Activated CD8-positive, alpha-beta T cell treated with anti-CD3 and anti-CD28 coated beads for 36 hours (primary cell): ENCODE measurements around the gene WHAMM. TPM values are rescaled to one million over a fixed set of nuclear protein-coding genes. Genes with fewer than 3 reads are reported as not detected.

Source experiments
- ATAC-seq: fragments of 200-7000 bp; cut with Tn5 transposase; one replicate; pipeline ENCODE4 v1.10.0; 2021; ENCODE audit warnings: mild to moderate bottlenecking, moderate library complexity
- CTCF ChIA-PET: fragments of 350-600 bp; sonication (Branson Sonifier 250); formaldehyde crosslinking; loops from one replicate; lab custom pipeline; 2021; ENCODE audit warnings: antibody characterized with exemption; lab: Charles Lee
- POLR2A ChIA-PET: fragments of 350-600 bp; sonication (Branson Sonifier 250); formaldehyde crosslinking; loops from one replicate; lab custom pipeline; 2021; ENCODE audit warnings: antibody characterized with exemption; lab: Charles Lee
- DNase-seq: peaks from one replicate; pipeline ENCODE4 v3.0.0-alpha.2; 2020
- H3K27ac Mint-ChIP-seq: one replicate; pipeline ENCODE4 v1.8.0; 2021; ENCODE audit warnings: mild to moderate bottlenecking, mixed read lengths
- H3K27me3 Mint-ChIP-seq: one replicate; pipeline ENCODE4 v1.8.0; 2021; ENCODE audit warnings: mixed read lengths
- H3K36me3 Mint-ChIP-seq: one replicate; pipeline ENCODE4 v1.8.0; 2021; ENCODE audit warnings: low read depth, mixed read lengths
- H3K4me1 Mint-ChIP-seq: one replicate; pipeline ENCODE4 v1.8.0; 2021; ENCODE audit warnings: low read depth, mixed read lengths
- H3K4me3 Mint-ChIP-seq: one replicate; pipeline ENCODE4 v1.8.0; 2021; ENCODE audit warnings: mild to moderate bottlenecking, moderate library complexity, mixed read lengths
- H3K9me3 Mint-ChIP-seq: one replicate; pipeline ENCODE4 v1.8.0; 2021; ENCODE audit warnings: mixed read lengths
- CTCF ChIP-seq: fragments of 200-600 bp; IDR thresholded peaks from one replicate; pipeline ENCODE4 v1.8.0; 2022; ENCODE audit warnings: antibody characterized with exemption, mild to moderate bottlenecking
- intact Hi-C: fragments of 100-400 bp; cut with micrococcal nuclease; formaldehyde crosslinking; loops from one replicate; pipeline ENCODE4 v1.10.0; 2022
- total RNA-seq, 2 experiments: library from RNA; stranded (reverse); gene quantifications; one replicate each; pipeline ENCODE4 v1.2.3, GENCODE V29; 2021

Gene WHAMM
- total RNA-seq, 2 experiments from 2014 or later = 5.8 to 6.1 TPM

DNA sequence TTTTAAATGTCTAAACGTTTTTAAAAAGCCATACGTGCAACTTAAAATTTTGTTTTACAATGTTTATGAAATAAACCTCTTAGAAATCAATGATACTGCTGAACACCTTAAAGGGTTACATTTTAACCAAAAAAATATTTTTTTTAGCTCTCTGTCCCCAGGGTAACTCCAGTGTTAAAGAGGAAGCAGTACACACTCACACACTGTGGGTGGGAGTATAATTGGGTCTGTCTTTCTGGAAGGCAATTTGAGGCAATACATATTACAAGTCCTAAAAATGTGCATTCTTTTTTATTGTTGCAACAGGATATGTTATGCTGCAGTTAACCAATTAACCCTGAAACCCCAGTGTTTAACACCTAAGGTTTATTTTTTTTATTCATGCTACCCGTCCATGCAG, 34.1 kb downstream of the WHAMM start:
- no peaks in the 10 kb centered on the region for H3K9me3 Mint-ChIP-seq
- POLR2A ChIA-PET = no interaction called here
- DNase-seq (no peak), ATAC-seq (no peak)
- no peak overlapping the region for H3K27ac Mint-ChIP-seq
- CTCF ChIA-PET = interaction anchor here (0.6 kb wide), 1 partner anchor 401 kb away, joined by 3 read pairs; no protein-coding TSS in a partner anchor
- no peak for TF ChIP-seq CTCF
- H3K4me3 Mint-ChIP-seq = no peak overlapping the region
- no peaks in the 10 kb centered on the region for H3K36me3 Mint-ChIP-seq
- intact Hi-C loops = no loop called here
- H3K27me3 Mint-ChIP-seq = no peaks in the 10 kb centered on the region
- H3K4me1 Mint-ChIP-seq = peaks cover 8% of the 10 kb centered on the region

DNA sequence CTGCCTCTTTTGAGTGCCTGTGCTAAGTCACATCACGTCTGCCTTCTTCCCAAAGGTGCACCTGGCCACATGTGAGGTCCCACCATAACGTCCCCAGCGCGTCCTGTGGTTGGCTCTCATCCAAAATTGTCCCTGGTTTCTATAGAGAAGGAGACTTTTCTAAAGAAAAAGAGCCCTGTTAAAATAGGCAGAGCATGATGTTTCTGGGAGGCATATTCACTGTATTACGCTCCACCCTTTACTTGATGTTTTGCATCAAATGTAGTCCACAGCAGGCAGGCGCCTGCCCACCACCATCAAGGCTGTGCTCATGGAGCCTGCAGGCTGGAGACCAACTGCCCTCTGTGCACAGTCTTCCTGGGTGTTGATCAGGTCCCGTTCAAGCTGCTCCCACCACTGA, 36.3 kb downstream of the WHAMM start:
- H3K9me3 Mint-ChIP-seq = no peaks in the 10 kb centered on the region
- ATAC-seq (no peak), DNase-seq (no peak)
- intact Hi-C loops = loop anchor here (5.0 kb wide), 1 partner anchor 157 kb away; no protein-coding TSS in a partner anchor
- TF ChIP-seq CTCF = no peak
- no peak overlapping the region for H3K27ac Mint-ChIP-seq
- ChIA-PET POLR2A (no interaction called here), CTCF (no interaction called here)
- H3K36me3 Mint-ChIP-seq = no peaks in the 10 kb centered on the region
- H3K4me3 Mint-ChIP-seq = no peak overlapping the region
- peaks cover 11% of the 10 kb centered on the region for H3K4me1 Mint-ChIP-seq
- H3K27me3 Mint-ChIP-seq = no peaks in the 10 kb centered on the region

DNA sequence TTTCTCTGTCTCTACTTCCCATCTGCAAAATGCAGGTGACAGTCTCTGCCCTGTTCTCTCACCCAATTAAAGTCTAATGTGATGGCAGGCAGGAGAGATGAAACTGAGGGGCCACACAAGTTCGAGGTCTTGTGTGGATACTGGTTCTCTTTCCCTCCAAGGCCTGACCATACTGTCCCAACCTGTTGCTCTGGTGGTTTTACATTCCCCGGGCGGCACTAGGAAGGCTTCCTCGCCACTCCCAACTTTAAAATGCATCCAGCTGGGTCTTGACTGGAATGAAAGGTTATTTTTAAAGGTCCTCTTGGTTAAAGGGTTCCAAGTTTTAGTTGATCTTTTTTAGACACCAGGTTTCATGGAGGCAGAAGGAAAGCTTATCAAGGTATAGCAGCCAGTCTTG, 37.2 kb downstream of the WHAMM start:
- TF ChIP-seq CTCF = no peak
- no peak for DNase-seq
- ATAC-seq = no peak
- CTCF ChIA-PET = interaction anchor here (6.4 kb wide), 1 partner anchor 154 kb away, joined by 43 read pairs; no protein-coding TSS in a partner anchor
- Mint-ChIP-seq H3K36me3 (no peaks in the 10 kb centered on the region), H3K4me1 (peaks cover 11% of the 10 kb centered on the region), H3K9me3 (no peaks in the 10 kb centered on the region), H3K27ac (no peak overlapping the region), H3K4me3 (no peak overlapping the region), H3K27me3 (no peaks in the 10 kb centered on the region)
- intact Hi-C loops = loop anchor here (5.0 kb wide), 1 partner anchor 156 kb away; no protein-coding TSS in a partner anchor
- POLR2A ChIA-PET = interaction anchor here (0.6 kb wide), 1 partner anchor 536 kb away, joined by 3 read pairs; no protein-coding TSS in a partner anchor

- peaks cover 11% of the 10 kb centered on the region for H3K4me1 Mint-ChIP-seq
- DNase-seq (no peak), ATAC-seq (no peak)
- H3K36me3 Mint-ChIP-seq = no peaks in the 10 kb centered on the region
- no peaks in the 10 kb centered on the region for H3K27me3 Mint-ChIP-seq
- no peak overlapping the region for H3K4me3 Mint-ChIP-seq
- no peak for TF ChIP-seq CTCF
- ChIA-PET POLR2A (no interaction called here), CTCF (interaction anchor here (0.8 to 6.4 kb wide), 2 partner anchors 56 to 153 kb away, joined by 3 to 43 read pairs; no protein-coding TSS in a partner anchor)
- H3K27ac Mint-ChIP-seq = no peak overlapping the region
- intact Hi-C loops = loop anchor here (5.0 kb wide), 1 partner anchor 155 kb away; no protein-coding TSS in a partner anchor
- H3K9me3 Mint-ChIP-seq = no peaks in the 10 kb centered on the region
Observed at GRCh38 chr15:82847703-82848102, 38.3 kb downstream of the WHAMM start.

GRCh38 chr15:82848241-82848993, 39.0 kb downstream of the WHAMM start:
- no peak overlapping the region for H3K27ac Mint-ChIP-seq
- no peaks in the 10 kb centered on the region for H3K36me3 Mint-ChIP-seq
- ChIA-PET POLR2A (interaction anchor here (1.6 kb wide), 1 partner anchor 219 kb away, joined by 3 read pairs; the partner anchor contains the start of gene BTBD1), CTCF (interaction anchor here (0.8 to 6.4 kb wide), 11 partner anchors 16 to 152 kb away, joined by 3 to 43 read pairs (median 5); partner anchors contain the start of gene RAMAC)
- no peak for DNase-seq
- no peak overlapping the region for H3K4me3 Mint-ChIP-seq
- intact Hi-C loops = loop anchor here (5.0 kb wide), 1 partner anchor 154 kb away; no protein-coding TSS in a partner anchor
- no peaks in the 10 kb centered on the region for H3K27me3 Mint-ChIP-seq
- peaks cover 16% of the 10 kb centered on the region for H3K4me1 Mint-ChIP-seq
- H3K9me3 Mint-ChIP-seq = no peaks in the 10 kb centered on the region
- ATAC-seq = no peak
- no peak for TF ChIP-seq CTCF
